HL-60 (cell line): ENCODE measurements around the gene FAM234B.
"Not testable (repeated sequence)": the region's sequence is repeated elsewhere in the genome, so short reads cannot be mapped to it uniquely, and the experiment has no call there.

Source experiments
- DNase-seq, 2 experiments: peaks; one replicate each; pipeline ENCODE4 v3.0.0-alpha.2; 2010 to 2020; ENCODE audit warnings: low read depth in 1 of 2, low spot score in 1 of 2
- H3K27ac ChIP-seq: fragments of 250-450 bp; sonication (Bioruptor Pico); replicated peaks from 2 replicates; pipeline ENCODE4 v1.5.1; 2020; ENCODE audit warnings: mild to moderate bottlenecking, moderate library complexity
- H3K27me3 ChIP-seq: fragments of 250-450 bp; sonication (Bioruptor Pico); 2 replicates; pipeline ENCODE4 v1.5.1; 2021; ENCODE audit warnings: mild to moderate bottlenecking, moderate library complexity; ENCODE audit not compliant: insufficient read depth, poor library complexity, severe bottlenecking
- H3K4me3 ChIP-seq: replicated peaks from 2 replicates; pipeline ENCODE4 v1.5.1; 2011; ENCODE audit warnings: mild to moderate bottlenecking, control low read depth, low read length; ENCODE audit not compliant: insufficient read depth
- GABPA ChIP-seq: IDR thresholded peaks from 2 replicates; pipeline ENCODE4 v1.6.1; 2012; ENCODE audit warnings: low read depth
- POLR2AphosphoS5 ChIP-seq: IDR thresholded peaks from 2 replicates; pipeline ENCODE4 v1.6.1; 2012; ENCODE audit warnings: low read depth
- SPI1 ChIP-seq: IDR thresholded peaks from 2 replicates; pipeline ENCODE4 v1.6.1; 2012; ENCODE audit warnings: low read depth, mild to moderate bottlenecking, borderline replicate concordance
- TF ChIP-seq, protein P1 (sequence below): IDR thresholded peaks from 2 replicates; pipeline ENCODE4 v1.6.1; 2012; ENCODE audit warnings: low read depth; ENCODE audit not compliant: insufficient replicate concordance
- TF ChIP-seq, protein P2 (sequence below): IDR thresholded peaks from one replicate; pipeline ENCODE4 v1.5.1; 2011; ENCODE audit warnings: low read length, control low read depth, inconsistent platforms; ENCODE audit not compliant: insufficient read depth

FAM234B gene

DNA sequence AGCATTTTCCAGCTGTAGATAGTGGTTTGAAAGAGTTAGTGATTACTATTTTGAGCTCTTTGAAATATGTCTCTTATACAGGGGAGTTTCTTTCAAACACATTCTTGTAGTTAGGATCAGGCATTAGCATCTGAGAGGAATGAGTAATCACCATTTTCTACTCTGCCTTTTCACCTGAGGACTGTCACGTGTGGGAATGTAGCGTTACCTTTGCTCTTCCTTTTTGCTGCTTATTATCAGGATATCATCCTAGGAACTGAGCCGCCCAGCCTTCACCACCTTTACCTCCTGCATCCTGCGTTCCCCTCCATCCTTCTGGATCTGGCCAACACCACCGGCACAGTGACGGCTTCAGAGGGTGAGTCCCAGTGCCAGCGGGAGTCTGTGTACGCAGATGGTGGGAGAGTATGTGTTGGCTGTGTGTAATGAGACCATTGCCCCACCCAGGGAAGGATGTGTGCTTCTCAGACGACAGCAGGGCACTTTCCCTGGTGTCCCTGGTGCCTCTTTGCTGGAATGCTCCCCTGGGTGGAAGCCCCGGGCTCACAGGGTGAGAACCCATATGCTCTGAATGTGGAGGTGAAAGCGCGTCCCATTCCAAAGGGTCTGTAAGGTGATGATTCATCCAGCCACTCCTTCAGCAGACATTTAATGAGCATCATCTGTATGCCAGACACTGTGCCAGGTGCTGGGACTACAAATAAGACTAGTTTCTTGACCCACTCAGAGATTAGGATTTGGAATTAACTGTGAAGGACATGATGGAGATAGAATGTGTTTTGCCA, 31.8 kb downstream of the FAM234B start:
- DNase-seq, result no peak
- no peak for TF ChIP-seq SPI1
- TF ChIP-seq, protein P1, sequence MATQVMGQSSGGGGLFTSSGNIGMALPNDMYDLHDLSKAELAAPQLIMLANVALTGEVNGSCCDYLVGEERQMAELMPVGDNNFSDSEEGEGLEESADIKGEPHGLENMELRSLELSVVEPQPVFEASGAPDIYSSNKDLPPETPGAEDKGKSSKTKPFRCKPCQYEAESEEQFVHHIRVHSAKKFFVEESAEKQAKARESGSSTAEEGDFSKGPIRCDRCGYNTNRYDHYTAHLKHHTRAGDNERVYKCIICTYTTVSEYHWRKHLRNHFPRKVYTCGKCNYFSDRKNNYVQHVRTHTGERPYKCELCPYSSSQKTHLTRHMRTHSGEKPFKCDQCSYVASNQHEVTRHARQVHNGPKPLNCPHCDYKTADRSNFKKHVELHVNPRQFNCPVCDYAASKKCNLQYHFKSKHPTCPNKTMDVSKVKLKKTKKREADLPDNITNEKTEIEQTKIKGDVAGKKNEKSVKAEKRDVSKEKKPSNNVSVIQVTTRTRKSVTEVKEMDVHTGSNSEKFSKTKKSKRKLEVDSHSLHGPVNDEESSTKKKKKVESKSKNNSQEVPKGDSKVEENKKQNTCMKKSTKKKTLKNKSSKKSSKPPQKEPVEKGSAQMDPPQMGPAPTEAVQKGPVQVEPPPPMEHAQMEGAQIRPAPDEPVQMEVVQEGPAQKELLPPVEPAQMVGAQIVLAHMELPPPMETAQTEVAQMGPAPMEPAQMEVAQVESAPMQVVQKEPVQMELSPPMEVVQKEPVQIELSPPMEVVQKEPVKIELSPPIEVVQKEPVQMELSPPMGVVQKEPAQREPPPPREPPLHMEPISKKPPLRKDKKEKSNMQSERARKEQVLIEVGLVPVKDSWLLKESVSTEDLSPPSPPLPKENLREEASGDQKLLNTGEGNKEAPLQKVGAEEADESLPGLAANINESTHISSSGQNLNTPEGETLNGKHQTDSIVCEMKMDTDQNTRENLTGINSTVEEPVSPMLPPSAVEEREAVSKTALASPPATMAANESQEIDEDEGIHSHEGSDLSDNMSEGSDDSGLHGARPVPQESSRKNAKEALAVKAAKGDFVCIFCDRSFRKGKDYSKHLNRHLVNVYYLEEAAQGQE, result no peak
- TF ChIP-seq, protein P2, sequence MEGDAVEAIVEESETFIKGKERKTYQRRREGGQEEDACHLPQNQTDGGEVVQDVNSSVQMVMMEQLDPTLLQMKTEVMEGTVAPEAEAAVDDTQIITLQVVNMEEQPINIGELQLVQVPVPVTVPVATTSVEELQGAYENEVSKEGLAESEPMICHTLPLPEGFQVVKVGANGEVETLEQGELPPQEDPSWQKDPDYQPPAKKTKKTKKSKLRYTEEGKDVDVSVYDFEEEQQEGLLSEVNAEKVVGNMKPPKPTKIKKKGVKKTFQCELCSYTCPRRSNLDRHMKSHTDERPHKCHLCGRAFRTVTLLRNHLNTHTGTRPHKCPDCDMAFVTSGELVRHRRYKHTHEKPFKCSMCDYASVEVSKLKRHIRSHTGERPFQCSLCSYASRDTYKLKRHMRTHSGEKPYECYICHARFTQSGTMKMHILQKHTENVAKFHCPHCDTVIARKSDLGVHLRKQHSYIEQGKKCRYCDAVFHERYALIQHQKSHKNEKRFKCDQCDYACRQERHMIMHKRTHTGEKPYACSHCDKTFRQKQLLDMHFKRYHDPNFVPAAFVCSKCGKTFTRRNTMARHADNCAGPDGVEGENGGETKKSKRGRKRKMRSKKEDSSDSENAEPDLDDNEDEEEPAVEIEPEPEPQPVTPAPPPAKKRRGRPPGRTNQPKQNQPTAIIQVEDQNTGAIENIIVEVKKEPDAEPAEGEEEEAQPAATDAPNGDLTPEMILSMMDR, result no peak
- no peak for TF ChIP-seq GABPA
- TF ChIP-seq POLR2AphosphoS5, result no peak
- no peaks in the 10 kb centered on the region for H3K27me3 ChIP-seq
- no peak overlapping the region for H3K27ac ChIP-seq
- no peak overlapping the region for H3K4me3 ChIP-seq

DNA sequence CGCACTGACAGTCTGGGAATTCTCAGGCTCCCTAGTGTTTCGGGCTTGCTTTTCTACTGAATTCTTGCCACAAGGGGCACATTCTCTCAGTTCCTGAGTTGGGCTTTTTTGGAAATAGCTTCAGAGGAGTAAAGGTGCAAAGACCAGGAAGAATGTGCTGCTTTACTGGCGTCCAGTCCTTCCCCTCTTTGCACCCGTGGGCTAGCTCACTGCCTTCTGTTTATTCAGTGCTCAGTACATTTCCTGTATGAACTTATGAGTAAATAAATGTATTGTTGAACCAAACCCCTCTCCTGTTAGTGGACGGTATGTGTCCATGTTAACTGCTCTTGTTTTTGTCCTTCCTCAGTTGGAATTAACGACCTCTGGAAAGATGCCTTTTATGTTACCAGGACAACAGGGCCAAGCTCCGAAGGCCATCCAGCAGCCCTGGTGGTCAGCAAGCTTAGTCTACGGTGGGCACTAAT, 35.3 kb downstream of the FAM234B start:
- no peak overlapping the region for H3K27ac ChIP-seq

DNA sequence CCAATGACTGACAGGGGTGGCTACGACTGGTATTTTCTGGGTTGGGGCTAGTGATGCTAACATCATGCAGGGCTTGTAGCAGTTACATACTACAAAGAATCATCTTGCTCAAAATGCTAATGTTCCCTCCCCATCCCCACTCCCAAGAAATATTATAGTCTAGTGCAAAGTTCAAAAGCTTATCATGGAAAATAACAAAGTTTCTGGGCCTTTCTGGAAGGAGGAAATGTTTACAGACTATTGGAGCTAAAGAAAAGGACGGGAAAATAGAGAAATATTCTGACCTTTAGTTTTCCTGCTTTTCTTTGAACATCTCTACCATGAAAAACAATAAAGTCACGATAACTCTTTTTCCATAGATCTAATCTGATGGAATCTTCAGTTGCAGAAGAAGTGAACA, 36.1 kb downstream of the FAM234B start:
- DNase-seq, result no peak
- Histone ChIP-seq H3K27ac (no peak overlapping the region), H3K27me3 (no peaks in the 10 kb centered on the region), H3K4me3 (no peak overlapping the region)
- TF ChIP-seq POLR2AphosphoS5 (no peak), SPI1 (no peak), GABPA (no peak)
- TF ChIP-seq, protein P1, result no peak
- TF ChIP-seq, protein P2, result no peak

More for the DNA sequence above, 35.3 kb downstream of the FAM234B start:
- Histone ChIP-seq H3K27me3 (no peaks in the 10 kb centered on the region), H3K4me3 (no peak overlapping the region)
- no peak for DNase-seq
- TF ChIP-seq POLR2AphosphoS5 (no peak), SPI1 (no peak)

DNA sequence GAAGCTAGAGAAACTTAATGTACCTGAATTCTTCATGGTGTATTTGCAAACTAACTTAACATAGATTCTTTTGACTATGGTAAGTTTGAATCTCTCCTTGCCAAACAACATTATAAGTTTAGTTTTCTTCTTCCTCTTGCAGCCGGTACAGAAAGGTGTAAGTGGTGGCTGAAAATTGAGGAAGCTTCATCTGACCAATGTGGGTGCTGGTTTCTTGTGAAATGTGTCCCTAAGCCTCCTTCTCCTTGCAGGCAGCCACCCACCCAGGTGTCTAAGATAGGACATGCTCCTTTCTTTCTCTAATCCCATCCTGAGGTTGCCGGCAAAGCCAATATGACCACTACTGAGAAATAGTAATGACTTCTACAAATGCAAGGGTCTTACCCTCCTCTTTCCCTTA, 38.7 kb downstream of the FAM234B start:
- DNase-seq, result peak in 1 of 2 experiments; percentile 76
- Histone ChIP-seq H3K4me3 (no peak overlapping the region), H3K27me3 (no peaks in the 10 kb centered on the region), H3K27ac (no peak overlapping the region; the same call in 1 of the 2 replicates)
- TF ChIP-seq POLR2AphosphoS5, result no peak
- TF ChIP-seq SPI1, result peak; percentile 43; the same call in 1 of the 2 replicates
- TF ChIP-seq, protein P2, result no peak

DNA sequence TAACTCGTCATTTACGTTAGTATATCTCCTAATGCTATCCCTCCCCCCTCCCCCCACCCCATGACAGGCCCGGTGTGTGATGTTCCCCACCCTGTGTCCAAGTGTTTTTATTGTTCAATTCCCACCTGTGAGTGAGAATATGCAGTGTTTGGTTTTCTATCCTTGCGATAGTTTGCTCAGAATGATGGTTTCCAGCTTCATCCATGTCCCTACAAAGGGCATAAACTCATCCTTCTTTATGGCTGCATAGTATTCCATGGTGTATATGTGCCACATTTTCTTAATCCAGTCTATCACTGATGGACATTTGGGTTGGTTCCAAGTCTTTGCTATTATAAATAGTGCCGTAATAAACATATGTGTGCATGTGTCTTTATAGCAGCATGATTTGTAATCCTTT, 39.5 kb downstream of the FAM234B start:
- DNase-seq, H3K27ac ChIP-seq, H3K4me3 ChIP-seq, H3K27me3 ChIP-seq: not testable (repeated sequence)
